OCI-LY1 (cell line): Measurements from ENCODE around the gene SPP1.

ENCODE experiments used
- CTCF ChIP-seq: fragments of 200-600 bp; sonication (generic), shearing (Covaris generic); IDR thresholded peaks from 2 replicates; pipeline ENCODE4 v1.5.1; 2017; ENCODE audit warnings: mild to moderate bottlenecking, antibody characterized with exemption, low read length, moderate library complexity, mixed read lengths
- EZH2 ChIP-seq: fragments of 200-600 bp; sonication (generic), shearing (Covaris generic); IDR thresholded peaks from 2 replicates; pipeline ENCODE4 v1.8.0; 2017; ENCODE audit warnings: borderline replicate concordance, mixed run types, mild to moderate bottlenecking, antibody characterized with exemption, low read length, moderate library complexity, mixed read lengths

- TF ChIP-seq CTCF (no peak), EZH2 (no peak)
Measured at GRCh38 chr4:87971866-87972265, 3.6 kb upstream of the SPP1 start.
